ENCODE data around the gene PTPRG. TPM values are rescaled to one million over a fixed set of nuclear protein-coding genes. Genes with fewer than 3 reads are reported as not detected.

Gene PTPRG
- total RNA-seq, 1 experiment from 2014 or later, result 32.1 TPM

DNA sequence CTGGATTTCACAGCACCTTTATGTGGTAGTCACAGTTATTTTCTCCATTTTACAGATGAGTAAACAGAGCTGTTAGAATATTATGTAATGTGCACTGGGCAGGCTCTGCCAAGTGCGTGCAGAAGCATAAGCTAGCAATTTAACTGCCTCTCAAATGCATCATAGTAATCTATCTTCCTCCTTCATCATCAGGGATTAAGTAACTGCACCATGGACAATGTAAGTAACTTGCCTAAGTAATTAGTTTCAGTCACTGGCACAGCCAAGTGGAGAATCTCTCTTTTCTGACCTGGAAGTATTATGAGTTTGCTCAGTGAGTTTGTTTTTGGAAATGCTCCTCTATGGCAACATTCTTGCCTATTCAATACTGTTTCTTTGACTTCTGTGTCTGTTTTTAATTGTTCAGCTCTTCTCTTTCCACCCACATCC is 260.5 kb downstream of the PTPRG start:
- H3K9ac ChIP-seq (ENCODE audit: low read length), result no peak overlapping the region
- DNase-seq (ENCODE audit: low read depth, low spot score) (no peak), ATAC-seq (no peak)
- no peaks in the 10 kb centered on the region for H3K36me3 ChIP-seq (ENCODE audit: control insufficient read depth in 1 of 2, insufficient read depth in 2 of 2, low read length in 2 of 2)
- H3K4me3 ChIP-seq (replicated peaks in 1 of 2; ENCODE audit: low read depth in 1 of 2, low read length in 2 of 2), result no peak overlapping the region
- no peak overlapping the region for H3K27ac ChIP-seq (ENCODE audit: low read depth, low read length)
- POLR2A ChIA-PET, result no interaction called here
- TF ChIP-seq EZH2 (IDR thresholded peaks at IDR 0.05) (no peak), JUND (IDR thresholded peaks at IDR 0.05) (no peak), CEBPB (IDR thresholded peaks at IDR 0.05; ENCODE audit: low read depth) (no peak), ELF1 (IDR thresholded peaks at IDR 0.05; ENCODE audit: borderline replicate concordance, low read depth) (no peak)
- TF ChIP-seq, protein P1, sequence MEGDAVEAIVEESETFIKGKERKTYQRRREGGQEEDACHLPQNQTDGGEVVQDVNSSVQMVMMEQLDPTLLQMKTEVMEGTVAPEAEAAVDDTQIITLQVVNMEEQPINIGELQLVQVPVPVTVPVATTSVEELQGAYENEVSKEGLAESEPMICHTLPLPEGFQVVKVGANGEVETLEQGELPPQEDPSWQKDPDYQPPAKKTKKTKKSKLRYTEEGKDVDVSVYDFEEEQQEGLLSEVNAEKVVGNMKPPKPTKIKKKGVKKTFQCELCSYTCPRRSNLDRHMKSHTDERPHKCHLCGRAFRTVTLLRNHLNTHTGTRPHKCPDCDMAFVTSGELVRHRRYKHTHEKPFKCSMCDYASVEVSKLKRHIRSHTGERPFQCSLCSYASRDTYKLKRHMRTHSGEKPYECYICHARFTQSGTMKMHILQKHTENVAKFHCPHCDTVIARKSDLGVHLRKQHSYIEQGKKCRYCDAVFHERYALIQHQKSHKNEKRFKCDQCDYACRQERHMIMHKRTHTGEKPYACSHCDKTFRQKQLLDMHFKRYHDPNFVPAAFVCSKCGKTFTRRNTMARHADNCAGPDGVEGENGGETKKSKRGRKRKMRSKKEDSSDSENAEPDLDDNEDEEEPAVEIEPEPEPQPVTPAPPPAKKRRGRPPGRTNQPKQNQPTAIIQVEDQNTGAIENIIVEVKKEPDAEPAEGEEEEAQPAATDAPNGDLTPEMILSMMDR (IDR thresholded peaks at IDR 0.05 in 2 of 3, conservative IDR thresholded peaks at IDR 0.05 in 1 of 3; ENCODE audit: borderline replicate concordance in 1 of 3, insufficient read depth in 1 of 3, low read depth in 2 of 3, low read length in 2 of 3), result no peak
- RAD21 ChIA-PET (ENCODE audit: low non-redundant PET in 1 of 2, low total read pairs in 2 of 2, uncharacterized antibody in 2 of 2, unreplicated experiment in 2 of 2), result no interaction called here
- no peaks in the 10 kb centered on the region for H3K4me1 ChIP-seq (ENCODE audit: control insufficient read depth in 1 of 2, insufficient read depth in 2 of 2, low read length in 2 of 2)
- no peaks in the 10 kb centered on the region for H3K9me3 ChIP-seq (ENCODE audit: control insufficient read depth in 1 of 2, insufficient read depth in 1 of 2, low read depth in 1 of 2, low read length in 2 of 2)
- H2AFZ ChIP-seq (ENCODE audit: low read depth, low read length, poor library complexity, severe bottlenecking), result no peak overlapping the region
- H3K9me2 ChIP-seq (ENCODE audit: insufficient read depth), result no peaks in the 10 kb centered on the region
- no TSS peak for BruUV-seq (replicated peaks)
- H3K79me2 ChIP-seq (ENCODE audit: insufficient read depth, low read length), result peaks cover 3% of the 10 kb centered on the region; the same call in 1 of the 2 replicates
- intact Hi-C loops (cut with micrococcal nuclease), result no loop called here
- CTCF ChIA-PET, result no interaction called here
- no peaks in the 10 kb centered on the region for H3K27me3 ChIP-seq (ENCODE audit: insufficient read depth, low read length)
- no peak overlapping the region for H3K4me2 ChIP-seq (ENCODE audit: low read length)
- H4K20me1 ChIP-seq (ENCODE audit: insufficient read depth), result no peaks in the 10 kb centered on the region

DNA sequence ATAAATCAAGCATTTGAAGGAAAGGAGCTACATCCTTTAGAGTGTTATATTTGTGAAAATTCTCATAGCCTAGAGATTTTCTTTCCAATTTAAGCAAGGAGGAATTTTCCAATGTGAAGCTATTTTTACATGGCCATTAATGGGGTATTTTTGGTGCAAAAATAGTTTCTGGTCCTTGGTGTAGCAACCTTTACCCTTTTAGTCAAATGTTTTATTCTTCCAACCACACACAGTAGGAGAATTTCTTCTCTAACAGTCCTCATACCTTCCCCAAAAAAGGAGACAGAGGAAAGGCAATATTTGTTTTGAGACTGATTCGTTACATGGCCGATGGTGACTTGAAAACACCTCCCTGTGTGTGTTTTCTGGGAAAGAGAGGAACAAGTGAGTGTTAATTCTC is 261.2 kb downstream of the PTPRG start:
- no peaks in the 10 kb centered on the region for H3K36me3 ChIP-seq (ENCODE audit: control insufficient read depth in 1 of 2, insufficient read depth in 2 of 2, low read length in 2 of 2)
- no peak overlapping the region for H2AFZ ChIP-seq (ENCODE audit: low read depth, low read length, poor library complexity, severe bottlenecking)
- H3K4me1 ChIP-seq (ENCODE audit: control insufficient read depth in 1 of 2, insufficient read depth in 2 of 2, low read length in 2 of 2), result no peaks in the 10 kb centered on the region
- no peaks in the 10 kb centered on the region for H4K20me1 ChIP-seq (ENCODE audit: insufficient read depth)
- intact Hi-C loops (cut with micrococcal nuclease), result no loop called here
- H3K9ac ChIP-seq (ENCODE audit: low read length), result no peak overlapping the region
- H3K4me2 ChIP-seq (ENCODE audit: low read length), result no peak overlapping the region
- no peaks in the 10 kb centered on the region for H3K27me3 ChIP-seq (ENCODE audit: insufficient read depth, low read length)
- RAD21 ChIA-PET (ENCODE audit: low non-redundant PET in 1 of 2, low total read pairs in 2 of 2, uncharacterized antibody in 2 of 2, unreplicated experiment in 2 of 2), result no interaction called here
- no peaks in the 10 kb centered on the region for H3K9me2 ChIP-seq (ENCODE audit: insufficient read depth)
- CTCF ChIA-PET, result no interaction called here
- no peak overlapping the region for H3K4me3 ChIP-seq (replicated peaks in 1 of 2; ENCODE audit: low read depth in 1 of 2, low read length in 2 of 2)
- H3K79me2 ChIP-seq (ENCODE audit: insufficient read depth, low read length), result peaks cover 3% of the 10 kb centered on the region; the same call in 1 of the 2 replicates
- no peak for ATAC-seq
- no peak overlapping the region for H3K27ac ChIP-seq (ENCODE audit: low read depth, low read length)
- POLR2A ChIA-PET, result no interaction called here
- no peak for DNase-seq (ENCODE audit: low read depth, low spot score)
- no peaks in the 10 kb centered on the region for H3K9me3 ChIP-seq (ENCODE audit: control insufficient read depth in 1 of 2, insufficient read depth in 1 of 2, low read depth in 1 of 2, low read length in 2 of 2)
- BruUV-seq (replicated peaks), result no TSS peak
- no peak for TF ChIP-seq REST (IDR thresholded peaks at IDR 0.05; ENCODE audit: low read depth)
- no peak for TF ChIP-seq FOSL1 (IDR thresholded peaks at IDR 0.05; ENCODE audit: low read depth)
- no peak for TF ChIP-seq SRF (IDR thresholded peaks at IDR 0.05; ENCODE audit: low read depth)
- no peak for TF ChIP-seq EZH2phosphoT487 (IDR thresholded peaks at IDR 0.05; ENCODE audit: borderline replicate concordance)
- TF ChIP-seq, protein P2, sequence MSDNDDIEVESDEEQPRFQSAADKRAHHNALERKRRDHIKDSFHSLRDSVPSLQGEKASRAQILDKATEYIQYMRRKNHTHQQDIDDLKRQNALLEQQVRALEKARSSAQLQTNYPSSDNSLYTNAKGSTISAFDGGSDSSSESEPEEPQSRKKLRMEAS (IDR thresholded peaks at IDR 0.05), result no peak
- no peak for TF ChIP-seq POLR2AphosphoS5 (IDR thresholded peaks at IDR 0.05; ENCODE audit: low read depth, low read length)
- no peak for TF ChIP-seq POLR2A (IDR thresholded peaks at IDR 0.05; ENCODE audit: borderline replicate concordance, extremely low read depth, insufficient read depth, insufficient read length)
- TF ChIP-seq, protein P3, sequence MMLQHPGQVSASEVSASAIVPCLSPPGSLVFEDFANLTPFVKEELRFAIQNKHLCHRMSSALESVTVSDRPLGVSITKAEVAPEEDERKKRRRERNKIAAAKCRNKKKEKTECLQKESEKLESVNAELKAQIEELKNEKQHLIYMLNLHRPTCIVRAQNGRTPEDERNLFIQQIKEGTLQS (IDR thresholded peaks at IDR 0.05), result no peak
- no peak for TF ChIP-seq ZNF274 (IDR thresholded peaks at IDR 0.05; ENCODE audit: low read depth, low read length)
- TF ChIP-seq EZH2 (IDR thresholded peaks at IDR 0.05), result no peak
- no peak for TF ChIP-seq CEBPB (IDR thresholded peaks at IDR 0.05; ENCODE audit: low read depth)
- no peak for TF ChIP-seq CBX3 (IDR thresholded peaks at IDR 0.05; ENCODE audit: low read depth)
- TF ChIP-seq ZFX (IDR thresholded peaks at IDR 0.05), result no peak
- no peak for TF ChIP-seq SIN3A (IDR thresholded peaks at IDR 0.05; ENCODE audit: low read depth)
- TF ChIP-seq ELF1 (IDR thresholded peaks at IDR 0.05; ENCODE audit: borderline replicate concordance, low read depth), result no peak
- TF ChIP-seq RAD21 (IDR thresholded peaks at IDR 0.05; ENCODE audit: low read depth), result no peak
